Subcutaneous adipose tissue (tissue), 4 donors: Measurements from ENCODE around the gene TMEM225B. TPM values are rescaled to one million over a fixed set of nuclear protein-coding genes. Genes with fewer than 3 reads are reported as not detected.

ENCODE experiments used
- CTCF ChIP-seq: fragments of 450-650 bp; IDR thresholded peaks from one replicate; pipeline ENCODE4 v1.5.1; 2016; ENCODE audit warnings: low read depth, mild to moderate bottlenecking, control low read depth, antibody characterized with exemption, moderate library complexity
- total RNA-seq, 4 donors: library from RNA; depleted of rRNA; stranded (reverse); fragments of >200 nt; gene quantifications; one replicate each; pipeline ENCODE4 v1.1.0, GENCODE V29; 2016

Gene TMEM225B
- total RNA-seq, 4 donors from 2014 or later: 1.1 to 4.0 (median 1.2) TPM

- no peak for TF ChIP-seq CTCF
Observed at GRCh38 chr7:99627513-99627912, 29.4 kb downstream of the TMEM225B start.

- no peak for TF ChIP-seq CTCF
Observed at GRCh38 chr7:99628471-99629465, 30.7 kb downstream of the TMEM225B start.

- no peak for TF ChIP-seq CTCF
Observed at GRCh38 chr7:99629643-99630042, 31.6 kb downstream of the TMEM225B start.

GRCh38 chr7:99631295-99632109 is 33.4 kb downstream of the TMEM225B start:
- TF ChIP-seq CTCF: no peak

GRCh38 chr7:99638731-99639130 is 40.7 kb downstream of the TMEM225B start:
- TF ChIP-seq CTCF: no peak

GRCh38 chr7:99639267-99639666 is 41.2 kb downstream of the TMEM225B start:
- TF ChIP-seq CTCF: no peak

- no peak for TF ChIP-seq CTCF
Observed at GRCh38 chr7:99642027-99642426, 44.0 kb downstream of the TMEM225B start.
